OCI-LY1 (cell line): Measurements from ENCODE around the gene SPTSSA.

Experiments
- H2AFZ ChIP-seq: fragments of 200-600 bp; sonication (generic), shearing (Covaris generic); 2 replicates; pipeline ENCODE4 v1.6.0; 2014; ENCODE audit warnings: antibody characterized with exemption, mild to moderate bottlenecking, low read length
- H3F3A ChIP-seq: fragments of 200-600 bp; sonication (generic), shearing (Covaris generic); 2 replicates; pipeline ENCODE4 v1.6.0; 2014; ENCODE audit warnings: mild to moderate bottlenecking, antibody characterized with exemption, low read length, moderate library complexity; ENCODE audit not compliant: insufficient read depth
- H3K27ac ChIP-seq: fragments of 200-600 bp; sonication (generic); 2 replicates; pipeline ENCODE4 v1.5.1; 2014; ENCODE audit warnings: low read length, mixed run types, mild to moderate bottlenecking, low read depth; ENCODE audit not compliant: poor library complexity, severe bottlenecking
- H3K27me3 ChIP-seq: fragments of 200-600 bp; sonication (generic); 2 replicates; pipeline ENCODE4 v1.6.0; 2014; ENCODE audit warnings: antibody characterized with exemption, mild to moderate bottlenecking, low read length, moderate library complexity; ENCODE audit not compliant: insufficient read depth
- H3K36me3 ChIP-seq: fragments of 200-600 bp; sonication (generic); 2 replicates; pipeline ENCODE4 v1.6.1; 2014; ENCODE audit warnings: mild to moderate bottlenecking, antibody characterized with exemption, low read length, moderate library complexity, mixed read lengths; ENCODE audit not compliant: insufficient read depth
- H3K4me1 ChIP-seq: fragments of 200-600 bp; sonication (generic); 2 replicates; pipeline ENCODE4 v1.5.1; 2014; ENCODE audit warnings: mild to moderate bottlenecking, low read length, moderate library complexity; ENCODE audit not compliant: insufficient read depth, severe bottlenecking
- H3K4me2 ChIP-seq: fragments of 200-600 bp; sonication (generic), shearing (Covaris generic); 2 replicates; pipeline ENCODE4 v1.6.1; 2014; ENCODE audit warnings: low read length
- H3K4me3 ChIP-seq: fragments of 200-600 bp; sonication (generic); 2 replicates; pipeline ENCODE4 v1.5.1; 2014; ENCODE audit warnings: low read length, low read depth, mild to moderate bottlenecking, mixed read lengths; ENCODE audit not compliant: poor library complexity, severe bottlenecking
- H3K79me2 ChIP-seq: fragments of 200-600 bp; shearing (Covaris generic); 2 replicates; pipeline ENCODE4 v1.6.1; 2016; ENCODE audit warnings: mixed run types, low read length, mixed read lengths; ENCODE audit not compliant: insufficient read depth
- H3K9ac ChIP-seq: fragments of 200-600 bp; sonication (generic), shearing (Covaris generic); 2 replicates; pipeline ENCODE4 v1.6.1; 2014; ENCODE audit warnings: mild to moderate bottlenecking, low read length, mixed read lengths
- H3K9me2 ChIP-seq: fragments of 200-600 bp; sonication (generic), shearing (Covaris generic); 2 replicates; pipeline ENCODE4 v1.6.1; 2014; ENCODE audit warnings: low read depth, mild to moderate bottlenecking, low read length, mixed read lengths
- H3K9me3 ChIP-seq: fragments of 200-600 bp; shearing (Covaris generic); 2 replicates; pipeline ENCODE4 v1.6.1; 2014; ENCODE audit warnings: low read length, mixed read lengths
- H4K20me1 ChIP-seq: fragments of 200-600 bp; sonication (generic), shearing (Covaris generic); 2 replicates; pipeline ENCODE4 v1.6.0; 2016; ENCODE audit warnings: mild to moderate bottlenecking, low read length; ENCODE audit not compliant: insufficient read depth
- EZH2 ChIP-seq: fragments of 200-600 bp; sonication (generic), shearing (Covaris generic); IDR thresholded peaks from 2 replicates; pipeline ENCODE4 v1.8.0; 2017; ENCODE audit warnings: borderline replicate concordance, mixed run types, mild to moderate bottlenecking, antibody characterized with exemption, low read length, moderate library complexity, mixed read lengths
- TF ChIP-seq, protein P1 (sequence below): fragments of 200-600 bp; sonication (generic), shearing (Covaris generic); IDR thresholded peaks from 2 replicates; pipeline ENCODE4 v1.5.1; 2017; ENCODE audit warnings: mild to moderate bottlenecking, antibody characterized with exemption, low read length, moderate library complexity, mixed read lengths

The SPTSSA gene

DNA sequence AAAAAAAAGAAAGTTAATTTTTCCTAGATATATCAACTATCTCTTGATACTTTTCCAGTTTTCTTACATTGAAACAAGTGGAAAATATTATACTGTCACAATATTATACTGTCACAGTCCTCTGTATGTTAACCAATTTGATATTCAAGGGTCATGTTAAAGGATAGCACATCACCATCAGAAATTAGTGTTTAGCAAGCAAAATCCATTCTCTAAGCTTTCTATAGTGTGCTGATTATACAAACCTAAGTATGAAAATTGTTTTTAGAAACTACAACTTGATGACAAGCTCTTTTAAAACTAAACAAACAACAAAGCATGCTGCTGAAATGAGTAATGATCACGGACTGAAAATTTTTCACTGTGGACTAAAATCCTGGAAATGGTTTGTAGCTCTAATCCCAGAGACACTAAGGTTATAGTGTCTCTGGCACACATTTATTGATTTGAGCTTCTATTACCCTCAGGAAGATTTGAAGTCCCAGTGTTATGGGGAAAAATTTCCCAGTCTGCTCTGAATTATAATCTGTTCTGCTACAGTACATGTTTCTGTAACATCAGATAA lies 9.7 kb downstream of the SPTSSA start:
- Histone ChIP-seq H2AFZ (no peak overlapping the region), H3K9me3 (no peaks in the 10 kb centered on the region), H3K4me2 (no peak overlapping the region), H3K9ac (no peak overlapping the region), H3K27ac (no peak overlapping the region), H3K4me3 (no peak overlapping the region), H3K36me3 (peaks cover 65% of the 10 kb centered on the region), H4K20me1 (no peaks in the 10 kb centered on the region), H3K9me2 (no peaks in the 10 kb centered on the region), H3K4me1 (no peaks in the 10 kb centered on the region), H3F3A (no peaks in the 10 kb centered on the region), H3K79me2 (peaks cover 16% of the 10 kb centered on the region), H3K27me3 (no peaks in the 10 kb centered on the region)
- no peak for TF ChIP-seq EZH2
- TF ChIP-seq, protein P1, sequence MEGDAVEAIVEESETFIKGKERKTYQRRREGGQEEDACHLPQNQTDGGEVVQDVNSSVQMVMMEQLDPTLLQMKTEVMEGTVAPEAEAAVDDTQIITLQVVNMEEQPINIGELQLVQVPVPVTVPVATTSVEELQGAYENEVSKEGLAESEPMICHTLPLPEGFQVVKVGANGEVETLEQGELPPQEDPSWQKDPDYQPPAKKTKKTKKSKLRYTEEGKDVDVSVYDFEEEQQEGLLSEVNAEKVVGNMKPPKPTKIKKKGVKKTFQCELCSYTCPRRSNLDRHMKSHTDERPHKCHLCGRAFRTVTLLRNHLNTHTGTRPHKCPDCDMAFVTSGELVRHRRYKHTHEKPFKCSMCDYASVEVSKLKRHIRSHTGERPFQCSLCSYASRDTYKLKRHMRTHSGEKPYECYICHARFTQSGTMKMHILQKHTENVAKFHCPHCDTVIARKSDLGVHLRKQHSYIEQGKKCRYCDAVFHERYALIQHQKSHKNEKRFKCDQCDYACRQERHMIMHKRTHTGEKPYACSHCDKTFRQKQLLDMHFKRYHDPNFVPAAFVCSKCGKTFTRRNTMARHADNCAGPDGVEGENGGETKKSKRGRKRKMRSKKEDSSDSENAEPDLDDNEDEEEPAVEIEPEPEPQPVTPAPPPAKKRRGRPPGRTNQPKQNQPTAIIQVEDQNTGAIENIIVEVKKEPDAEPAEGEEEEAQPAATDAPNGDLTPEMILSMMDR: no peak

DNA sequence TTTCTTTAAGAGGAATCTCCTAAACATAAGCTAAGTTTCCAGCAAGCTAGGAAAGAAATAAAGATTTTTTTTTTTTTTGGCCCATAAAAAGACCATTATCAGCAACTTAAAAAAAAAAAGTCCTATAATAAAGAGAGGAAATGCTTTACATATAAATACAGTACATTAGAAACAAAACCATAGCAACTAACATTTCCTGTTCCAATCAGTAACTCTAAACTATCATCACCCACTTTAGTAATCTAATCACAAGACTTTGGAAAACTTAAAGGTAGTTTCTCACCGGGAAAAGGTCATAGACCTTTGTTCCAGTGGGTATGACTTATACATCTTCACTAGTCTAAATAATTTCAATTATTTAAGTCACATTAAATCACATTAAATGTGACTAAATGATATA lies 11.1 kb downstream of the SPTSSA start:
- no peak overlapping the region for H3K4me2 ChIP-seq
- 0 out of 2 replicates have a peak, but pooled peaks cover 1% of the 10 kb centered on the region for H3K9me3 ChIP-seq
- H3K9ac ChIP-seq: no peak overlapping the region
- no peaks in the 10 kb centered on the region for H4K20me1 ChIP-seq
- TF ChIP-seq, protein P1: no peak
- TF ChIP-seq EZH2: no peak
- H3F3A ChIP-seq: no peaks in the 10 kb centered on the region
- no peaks in the 10 kb centered on the region for H3K9me2 ChIP-seq
- H3K36me3 ChIP-seq: peaks cover 69% of the 10 kb centered on the region
- no peak overlapping the region for H2AFZ ChIP-seq
- no peak overlapping the region for H3K27ac ChIP-seq
- no peaks in the 10 kb centered on the region for H3K4me1 ChIP-seq
- H3K4me3 ChIP-seq: no peak overlapping the region
- no peaks in the 10 kb centered on the region for H3K27me3 ChIP-seq
- H3K79me2 ChIP-seq: peaks cover 16% of the 10 kb centered on the region

DNA sequence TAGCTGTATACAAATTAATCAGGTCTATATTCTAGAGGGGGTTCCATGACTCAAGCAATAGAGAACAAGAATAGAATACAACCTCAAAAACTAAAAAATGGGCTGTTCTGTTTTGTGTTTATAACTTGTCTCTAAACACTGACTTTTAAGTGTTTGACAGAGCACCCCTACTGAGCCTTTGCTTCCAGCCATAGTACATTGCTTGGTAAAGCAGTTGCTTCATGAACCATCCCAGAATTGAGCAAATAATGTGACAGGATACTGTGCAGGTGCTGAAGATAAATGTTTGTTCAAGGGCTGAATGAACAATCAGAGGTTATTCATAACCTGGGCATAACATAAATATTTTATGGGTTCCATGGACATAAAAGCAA lies 11.5 kb downstream of the SPTSSA start:
- TF ChIP-seq, protein P1: no peak
- TF ChIP-seq EZH2: no peak
- no peak overlapping the region for H3K4me2 ChIP-seq
- H3K9me3 ChIP-seq: 0 out of 2 replicates have a peak, but pooled peaks cover 2% of the 10 kb centered on the region
- no peaks in the 10 kb centered on the region for H3K9me2 ChIP-seq
- H2AFZ ChIP-seq: no peak overlapping the region
- no peak overlapping the region for H3K9ac ChIP-seq
- peaks cover 67% of the 10 kb centered on the region for H3K36me3 ChIP-seq
- H3K4me1 ChIP-seq: no peaks in the 10 kb centered on the region
- H3K79me2 ChIP-seq: peaks cover 16% of the 10 kb centered on the region
- H3K27ac ChIP-seq: no peak overlapping the region
- H3K27me3 ChIP-seq: no peaks in the 10 kb centered on the region
- H3F3A ChIP-seq: no peaks in the 10 kb centered on the region
- H4K20me1 ChIP-seq: no peaks in the 10 kb centered on the region
- H3K4me3 ChIP-seq: no peak overlapping the region
